GM19455 (cell line): Measurements from ENCODE around the gene MPDU1.
A peak's percentile ranks its signal among the peaks of the same experiment; 100 is the strongest.

Source experiments
- ATAC-seq: cut with Tn5 transposase; IDR thresholded peaks from one replicate; pipeline ENCODE4 v1.9.1; 2021; ENCODE audit not compliant: unreplicated experiment

MPDU1 gene

DNA sequence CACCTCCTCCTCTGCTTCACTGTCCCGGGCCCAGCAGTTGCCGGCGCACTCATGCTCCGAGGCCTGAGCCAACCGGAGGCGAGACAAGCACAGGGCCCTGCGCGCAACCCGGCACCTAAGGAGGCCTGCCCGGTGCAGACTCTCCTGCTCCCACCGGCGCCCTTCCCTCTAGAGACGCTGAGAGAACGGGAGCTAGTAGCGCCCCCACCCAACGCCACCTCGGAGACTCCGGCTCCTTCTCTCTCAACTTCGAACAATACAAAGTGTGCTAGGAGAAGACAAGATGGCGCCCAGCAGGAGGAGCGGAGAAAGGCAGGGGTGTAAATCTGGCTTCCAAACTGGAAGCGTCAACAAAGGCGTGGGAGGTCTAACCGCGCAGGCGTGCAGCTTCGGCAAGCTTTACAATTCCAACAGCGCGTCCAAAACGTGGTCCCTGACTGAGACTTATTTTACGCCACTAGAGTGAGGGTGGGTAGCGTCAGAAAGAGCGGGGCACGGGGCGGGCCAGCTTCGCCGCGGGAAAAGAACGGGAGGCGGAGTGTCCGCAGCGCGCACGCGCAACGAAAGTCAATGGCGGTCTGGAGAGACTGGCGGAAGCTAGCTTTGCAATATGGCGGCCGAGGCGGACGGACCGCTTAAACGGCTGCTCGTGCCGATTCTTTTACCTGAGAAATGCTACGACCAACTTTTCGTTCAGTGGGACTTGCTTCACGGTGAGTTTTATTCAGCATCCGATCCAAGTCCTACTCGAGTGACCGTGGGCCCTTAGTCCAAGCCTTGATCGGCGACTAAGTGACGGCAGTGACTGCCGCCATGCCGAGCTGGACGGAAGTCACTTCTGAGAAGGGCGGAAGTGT, at the start of gene MPDU1:
MPDU1 (plus strand) TSS at position 600 of the 857 bp plus-strand sequence; CDS start at position 611, 11 bp downstream.
- ATAC-seq, result peak; percentile 75

DNA sequence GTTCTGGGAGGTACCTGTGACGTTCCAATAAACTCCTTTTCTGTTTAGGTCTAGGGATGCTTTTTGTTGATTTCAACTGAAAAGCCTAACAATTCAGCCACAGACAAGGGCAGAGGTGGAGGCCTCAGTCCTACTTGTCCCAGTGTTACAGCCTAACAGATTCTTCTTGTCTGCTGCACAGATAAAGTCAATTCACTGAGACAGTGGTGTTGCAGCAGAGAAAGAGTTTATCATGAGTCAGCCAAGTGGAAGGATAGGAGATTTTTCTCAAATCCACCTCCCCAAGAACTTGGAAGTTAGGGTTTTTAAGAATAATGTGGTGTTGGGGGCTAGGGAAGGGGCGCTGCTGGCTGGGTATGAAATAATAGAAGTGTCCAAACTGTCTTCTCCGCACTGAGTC, 45.6 kb upstream of the MPDU1 start:
- ATAC-seq, result no peak

DNA sequence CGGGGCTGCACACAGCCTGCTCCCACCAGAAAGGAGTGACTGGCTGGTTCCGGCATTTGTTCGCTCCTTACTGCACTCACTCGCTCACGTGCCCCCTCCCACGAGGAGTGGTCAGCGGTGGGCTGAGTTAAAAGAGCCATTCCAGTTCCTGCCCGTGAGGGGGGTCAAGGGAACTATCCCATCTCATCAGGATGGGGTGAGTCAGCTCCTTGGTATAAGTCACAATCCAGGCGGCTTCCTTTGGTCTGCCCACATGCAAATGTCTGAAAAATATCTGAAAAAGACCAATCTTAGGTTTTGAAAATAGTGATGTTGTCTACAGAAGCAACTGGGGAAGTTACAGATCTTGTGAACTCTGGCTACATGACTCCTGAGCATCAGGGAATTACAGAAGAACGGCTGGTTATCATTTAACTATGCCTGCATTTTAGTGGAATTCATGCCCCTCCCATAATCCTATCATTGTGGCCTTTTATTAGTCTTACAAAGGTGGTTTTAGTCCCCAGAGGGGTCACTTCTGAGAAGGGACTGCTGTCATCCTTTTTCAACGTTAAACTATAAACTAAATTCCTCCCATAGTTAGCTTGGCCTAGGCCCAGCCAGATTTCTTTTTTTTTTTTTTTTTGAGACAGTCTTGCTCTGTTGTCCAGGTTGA, 44.6 kb upstream of the MPDU1 start:
- ATAC-seq, result no peak

DNA sequence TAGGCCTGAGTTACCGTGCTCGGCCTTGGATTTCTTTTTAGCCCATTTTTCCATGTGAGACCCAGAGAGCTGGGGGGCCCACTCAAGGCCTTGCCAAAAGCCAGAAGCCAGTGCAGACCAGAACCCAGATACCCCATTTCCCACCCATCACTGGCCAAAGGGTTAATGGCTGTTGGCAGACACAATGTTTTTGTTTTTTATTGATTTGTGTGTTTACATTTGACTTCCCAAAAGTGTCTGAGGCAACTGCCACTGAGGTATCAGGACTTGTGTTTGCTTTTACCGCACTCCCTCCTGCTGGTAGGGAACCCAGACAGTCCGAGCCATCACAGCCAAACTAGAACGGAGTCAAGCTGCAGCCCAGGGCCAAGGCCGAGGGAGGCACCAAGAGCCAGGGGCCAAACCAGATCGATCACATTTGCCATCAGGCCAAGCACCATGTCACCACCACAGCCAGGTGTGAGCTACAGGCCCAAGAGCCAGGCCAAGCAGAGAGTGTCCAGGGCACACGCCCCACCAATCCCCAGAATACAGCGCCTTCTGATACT, 42.5 kb upstream of the MPDU1 start:
- ATAC-seq, result no peak

DNA sequence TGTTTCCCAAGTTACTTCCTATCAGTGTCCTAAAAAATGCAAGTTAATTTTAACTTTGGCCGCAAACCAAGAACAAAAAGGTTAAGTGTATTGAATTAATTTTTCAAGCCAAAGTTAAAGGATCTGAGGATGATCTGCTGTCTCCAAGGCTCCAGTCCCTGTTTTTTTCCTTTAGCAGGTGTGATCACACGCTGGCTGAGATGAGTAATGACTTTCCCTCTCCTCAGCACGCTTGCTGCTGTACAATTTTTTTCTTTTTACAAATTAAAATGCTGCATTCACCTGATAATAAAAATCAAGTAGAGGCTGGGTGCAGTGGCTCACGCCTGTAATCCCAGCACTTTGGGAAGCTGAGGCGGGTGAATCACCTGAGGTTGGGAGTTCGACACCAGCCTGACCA, 38.7 kb upstream of the MPDU1 start:
- ATAC-seq, result no peak

DNA sequence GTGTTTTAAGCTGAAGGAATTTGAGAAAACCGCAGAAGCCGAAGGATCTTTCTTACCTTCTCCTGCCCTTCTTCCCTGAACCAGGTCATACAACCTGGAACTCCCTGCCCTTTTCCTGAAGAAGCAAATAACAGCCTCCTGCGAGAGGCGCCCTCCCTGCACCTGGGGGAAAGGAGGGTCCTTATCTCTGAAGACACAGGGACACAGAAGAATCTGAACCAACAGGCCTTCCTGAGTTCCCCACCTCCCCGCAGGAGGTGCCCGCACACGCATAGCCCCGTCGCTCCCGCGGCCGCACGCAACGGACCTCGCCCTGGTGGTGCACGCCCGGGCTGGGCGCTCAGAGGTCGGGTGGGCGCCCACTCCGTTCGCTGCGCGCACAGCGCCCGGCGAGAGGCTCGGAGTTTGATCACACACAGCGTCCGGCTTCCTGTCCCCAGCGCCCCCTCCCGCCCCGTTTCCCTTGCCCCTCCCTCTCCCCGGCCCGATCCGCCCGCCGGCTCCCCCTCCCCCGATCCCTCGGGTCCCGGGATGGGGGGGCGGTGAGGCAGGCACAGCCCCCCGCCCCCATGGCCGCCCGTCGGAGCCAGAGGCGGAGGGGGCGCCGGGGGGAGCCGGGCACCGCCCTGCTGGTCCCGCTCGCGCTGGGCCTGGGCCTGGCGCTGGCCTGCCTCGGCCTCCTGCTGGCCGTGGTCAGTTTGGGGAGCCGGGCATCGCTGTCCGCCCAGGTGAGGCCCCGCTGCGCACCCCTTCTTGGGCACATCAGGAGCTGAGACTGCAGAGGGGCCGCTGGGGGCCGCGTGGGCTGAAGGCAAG, 34.9 kb upstream of the MPDU1 start, which contains the start of gene TNFSF12:
TNFSF12 (plus strand) TSS at position 474 of the 816 bp plus-strand sequence; CDS start at position 570, 96 bp downstream.
- ATAC-seq, result no peak

DNA sequence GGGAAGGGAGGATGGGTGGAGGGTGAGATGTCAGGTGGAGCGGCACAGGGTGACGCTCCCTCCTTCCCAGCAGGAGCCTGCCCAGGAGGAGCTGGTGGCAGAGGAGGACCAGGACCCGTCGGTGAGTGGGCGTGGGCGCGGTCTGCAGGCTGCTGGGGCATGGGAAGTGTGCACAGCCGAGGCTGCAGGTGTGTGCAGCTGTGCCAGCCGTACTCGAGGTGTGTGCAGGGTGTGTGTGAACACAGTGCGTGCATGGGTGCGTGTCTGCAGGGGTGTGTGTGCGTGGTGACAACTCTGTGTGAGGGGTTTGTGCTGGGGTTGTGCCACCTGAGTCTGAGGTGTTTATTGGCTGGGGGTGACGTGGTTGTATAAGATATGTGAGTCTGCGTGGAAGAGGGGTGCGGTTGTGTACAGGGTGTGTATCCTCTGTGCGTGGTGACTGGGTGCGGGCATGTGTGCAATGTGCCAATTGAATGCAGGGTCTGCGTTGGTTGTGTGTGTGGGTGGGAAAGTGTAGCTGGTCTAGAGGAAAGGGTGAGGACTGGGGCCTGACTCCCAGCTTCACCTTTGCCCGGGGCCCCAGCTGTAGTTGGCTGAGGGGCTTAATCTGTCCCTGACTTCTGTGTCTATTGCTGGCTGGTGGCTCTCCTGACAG, 34.1 kb upstream of the MPDU1 start:
- ATAC-seq, result no peak

DNA sequence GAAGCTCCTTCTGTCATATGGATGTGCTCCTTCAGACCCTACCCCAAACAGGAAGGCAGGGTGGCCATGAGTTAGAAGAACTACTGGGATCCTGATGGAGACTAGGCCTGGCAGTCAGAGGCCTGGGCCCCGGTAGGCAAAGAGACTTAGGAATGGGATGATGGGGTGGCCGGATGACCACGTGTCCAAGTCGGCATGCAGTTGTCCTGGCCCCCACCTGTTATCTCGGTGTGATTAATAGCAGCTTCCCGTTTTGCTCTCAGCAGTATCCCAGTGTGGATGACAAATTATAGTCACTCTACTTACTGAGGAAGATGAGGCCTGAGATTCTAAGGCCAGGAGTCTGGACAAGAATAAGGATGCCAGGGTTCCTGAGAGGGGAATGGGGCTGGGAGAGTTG, 33.3 kb upstream of the MPDU1 start:
- ATAC-seq, result no peak

DNA sequence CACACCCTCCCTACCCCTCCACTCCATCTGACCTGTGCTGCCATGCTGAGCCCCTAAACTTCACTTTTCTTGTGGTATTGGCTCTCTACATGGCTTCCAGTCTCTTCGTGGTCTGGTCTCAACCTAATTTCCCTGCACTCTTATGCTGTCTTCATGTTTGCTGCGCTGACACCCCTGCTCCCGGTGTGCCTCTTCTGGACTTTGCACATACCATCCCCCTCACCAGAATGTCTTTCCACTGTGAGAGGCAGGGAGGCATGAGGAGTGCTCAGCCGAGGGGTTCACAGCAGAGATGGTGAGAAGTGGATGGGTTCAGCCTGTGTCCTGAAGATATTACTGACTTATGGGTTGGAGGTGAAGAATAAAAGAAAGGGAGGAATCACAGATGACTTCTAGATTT, 32.3 kb upstream of the MPDU1 start:
- ATAC-seq, result no peak

DNA sequence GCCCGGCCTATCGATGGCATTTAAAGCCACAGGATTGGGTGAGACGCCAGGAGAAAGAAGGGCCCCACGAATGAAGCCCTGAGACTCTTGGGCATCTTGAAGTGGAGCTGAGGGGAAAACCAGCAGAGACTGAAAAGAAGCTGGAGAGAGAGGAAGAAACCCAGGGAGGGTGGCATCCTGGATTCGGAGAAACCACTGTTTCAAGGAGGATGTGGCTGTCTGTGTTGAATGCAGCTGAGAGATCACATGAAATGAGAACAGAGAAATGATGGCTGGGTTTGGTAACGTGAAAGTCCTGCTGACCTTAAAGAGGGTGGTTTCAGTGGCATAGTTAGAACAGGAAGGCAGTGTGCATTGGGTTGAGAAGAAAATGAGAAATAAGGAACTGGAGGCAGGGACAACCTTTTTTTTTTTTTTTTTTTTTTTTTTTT, 31.0 kb upstream of the MPDU1 start:
- no peak for ATAC-seq

DNA sequence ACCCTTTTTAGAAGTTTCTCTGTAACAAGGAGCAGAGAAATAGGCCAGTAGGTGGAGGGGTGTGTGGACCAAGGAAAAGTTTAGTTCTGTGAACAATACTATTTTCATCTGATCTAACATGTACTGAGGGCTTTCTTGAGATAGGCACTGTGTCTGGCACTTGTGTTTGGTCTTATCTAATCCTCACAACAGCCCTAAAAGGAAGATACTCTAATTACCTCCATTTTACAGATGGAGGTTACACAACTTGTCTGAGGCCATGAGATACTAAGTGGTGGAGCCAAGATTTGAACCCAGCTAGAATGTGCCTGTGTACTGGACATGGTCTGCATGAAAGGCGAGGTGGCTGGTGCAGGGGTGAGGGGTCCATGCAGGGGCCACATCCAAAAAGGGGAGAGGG, 30.3 kb upstream of the MPDU1 start:
- no peak for ATAC-seq

DNA sequence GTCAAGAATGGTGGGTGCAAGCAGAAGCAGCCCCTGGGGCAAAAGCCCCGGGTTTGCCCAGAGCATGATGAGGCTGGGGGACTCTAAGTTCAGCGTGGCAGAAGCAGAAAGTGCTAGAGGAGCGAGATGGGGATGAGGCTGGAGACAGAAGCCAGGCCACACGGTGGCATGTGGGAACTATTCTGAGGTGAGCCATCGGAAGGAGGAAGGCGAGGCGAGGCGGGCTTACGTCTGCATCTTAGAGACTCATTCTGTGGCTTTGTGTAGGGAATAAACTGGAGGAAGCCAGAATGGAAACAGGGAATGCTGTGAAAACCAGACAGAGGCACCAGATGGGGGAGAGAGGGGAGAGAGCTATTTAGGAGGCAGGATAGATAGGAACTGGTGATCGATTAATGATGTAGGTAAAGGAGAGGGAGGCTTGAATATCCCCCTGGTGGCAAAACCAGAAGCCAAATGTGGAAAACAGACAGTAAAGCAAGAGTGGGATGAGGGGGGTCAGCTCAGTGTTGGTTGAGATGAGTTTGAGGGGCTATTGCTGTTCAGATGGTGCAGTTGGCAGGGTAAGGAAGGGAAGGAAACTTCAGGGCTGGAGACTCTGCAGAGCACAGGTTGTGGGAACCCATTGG, 28.2 kb upstream of the MPDU1 start:
- ATAC-seq, result no peak

DNA sequence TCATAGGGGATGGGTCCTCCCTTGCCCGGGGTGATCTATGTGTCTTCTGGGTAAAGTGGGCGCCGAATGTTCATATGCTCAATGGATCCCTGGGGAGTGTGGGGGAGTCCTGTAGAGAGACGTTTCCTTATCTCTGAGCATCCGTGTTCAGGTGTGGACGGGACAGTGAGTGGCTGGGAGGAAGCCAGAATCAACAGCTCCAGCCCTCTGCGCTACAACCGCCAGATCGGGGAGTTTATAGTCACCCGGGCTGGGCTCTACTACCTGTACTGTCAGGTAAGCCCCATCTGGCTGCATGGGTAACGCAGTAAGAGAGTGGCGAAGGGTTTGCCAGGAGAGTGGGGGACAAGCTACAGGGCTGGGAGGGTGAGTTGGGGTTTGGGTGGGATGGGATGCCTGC, 27.0 kb upstream of the MPDU1 start:
- no peak for ATAC-seq

DNA sequence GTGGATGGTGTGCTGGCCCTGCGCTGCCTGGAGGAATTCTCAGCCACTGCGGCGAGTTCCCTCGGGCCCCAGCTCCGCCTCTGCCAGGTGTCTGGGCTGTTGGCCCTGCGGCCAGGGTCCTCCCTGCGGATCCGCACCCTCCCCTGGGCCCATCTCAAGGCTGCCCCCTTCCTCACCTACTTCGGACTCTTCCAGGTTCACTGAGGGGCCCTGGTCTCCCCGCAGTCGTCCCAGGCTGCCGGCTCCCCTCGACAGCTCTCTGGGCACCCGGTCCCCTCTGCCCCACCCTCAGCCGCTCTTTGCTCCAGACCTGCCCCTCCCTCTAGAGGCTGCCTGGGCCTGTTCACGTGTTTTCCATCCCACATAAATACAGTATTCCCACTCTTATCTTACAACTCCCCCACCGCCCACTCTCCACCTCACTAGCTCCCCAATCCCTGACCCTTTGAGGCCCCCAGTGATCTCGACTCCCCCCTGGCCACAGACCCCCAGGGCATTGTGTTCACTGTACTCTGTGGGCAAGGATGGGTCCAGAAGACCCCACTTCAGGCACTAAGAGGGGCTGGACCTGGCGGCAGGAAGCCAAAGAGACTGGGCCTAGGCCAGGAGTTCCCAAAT, 26.4 kb upstream of the MPDU1 start:
- ATAC-seq, result no peak

DNA sequence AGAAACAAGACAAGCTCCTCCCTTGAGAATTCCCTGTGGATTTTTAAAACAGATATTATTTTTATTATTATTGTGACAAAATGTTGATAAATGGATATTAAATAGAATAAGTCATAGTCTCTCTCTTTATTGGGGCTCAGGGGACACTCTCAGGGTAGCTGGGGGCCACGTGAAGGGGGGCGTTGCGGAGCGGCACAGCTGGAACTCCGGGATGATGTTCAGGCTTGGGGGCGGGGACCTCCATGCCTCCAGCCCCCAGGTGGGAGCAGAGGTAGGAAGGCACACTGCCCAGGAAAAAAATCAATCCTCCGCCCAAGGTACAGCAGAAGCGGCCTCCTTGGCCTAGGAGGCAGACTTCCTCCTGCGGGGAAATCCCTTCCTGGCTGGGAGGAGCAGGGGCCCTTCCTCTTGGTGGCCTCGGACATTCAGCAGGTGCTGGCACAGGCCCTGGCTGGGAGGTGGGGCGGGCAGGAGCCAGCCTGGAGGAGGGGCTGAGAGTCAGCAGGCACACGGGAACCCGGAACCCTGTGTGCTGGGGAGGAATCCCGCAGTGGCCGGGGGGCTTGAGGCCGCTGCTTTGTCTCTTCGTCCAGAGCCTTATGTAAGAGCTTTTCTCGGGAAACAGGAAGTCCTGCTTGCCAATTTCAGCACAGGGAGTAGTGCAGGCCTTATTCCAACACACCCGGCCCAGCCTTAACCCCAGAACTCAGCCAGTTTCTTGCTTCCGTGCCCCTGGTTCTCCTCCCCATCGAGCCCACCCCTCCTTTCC, 25.7 kb upstream of the MPDU1 start:
- ATAC-seq, result no peak

DNA sequence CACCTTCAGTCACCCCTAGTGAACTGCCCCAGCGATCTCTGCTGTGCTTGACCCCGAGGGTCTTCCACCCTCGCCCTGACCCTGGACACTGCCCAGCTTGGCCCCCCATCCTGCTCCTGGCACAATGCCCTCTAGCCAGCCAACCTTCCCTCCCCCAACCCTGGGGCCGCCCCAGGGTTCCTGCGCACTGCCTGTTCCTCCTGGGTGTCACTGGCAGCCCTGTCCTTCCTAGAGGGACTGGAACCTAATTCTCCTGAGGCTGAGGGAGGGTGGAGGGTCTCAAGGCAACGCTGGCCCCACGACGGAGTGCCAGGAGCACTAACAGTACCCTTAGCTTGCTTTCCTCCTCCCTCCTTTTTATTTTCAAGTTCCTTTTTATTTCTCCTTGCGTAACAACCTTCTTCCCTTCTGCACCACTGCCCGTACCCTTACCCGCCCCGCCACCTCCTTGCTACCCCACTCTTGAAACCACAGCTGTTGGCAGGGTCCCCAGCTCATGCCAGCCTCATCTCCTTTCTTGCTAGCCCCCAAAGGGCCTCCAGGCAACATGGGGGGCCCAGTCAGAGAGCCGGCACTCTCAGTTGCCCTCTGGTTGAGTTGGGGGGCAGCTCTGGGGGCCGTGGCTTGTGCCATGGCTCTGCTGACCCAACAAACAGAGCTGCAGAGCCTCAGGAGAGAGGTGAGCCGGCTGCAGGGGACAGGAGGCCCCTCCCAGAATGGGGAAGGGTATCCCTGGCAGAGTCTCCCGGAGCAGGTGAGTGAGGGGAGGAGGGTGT, 24.9 kb upstream of the MPDU1 start, which contains the start of gene TNFSF13:
TNFSF13 (plus strand) TSS at position 207 of the 776 bp plus-strand sequence; CDS start at position 497, 290 bp downstream.
- ATAC-seq, result no peak

DNA sequence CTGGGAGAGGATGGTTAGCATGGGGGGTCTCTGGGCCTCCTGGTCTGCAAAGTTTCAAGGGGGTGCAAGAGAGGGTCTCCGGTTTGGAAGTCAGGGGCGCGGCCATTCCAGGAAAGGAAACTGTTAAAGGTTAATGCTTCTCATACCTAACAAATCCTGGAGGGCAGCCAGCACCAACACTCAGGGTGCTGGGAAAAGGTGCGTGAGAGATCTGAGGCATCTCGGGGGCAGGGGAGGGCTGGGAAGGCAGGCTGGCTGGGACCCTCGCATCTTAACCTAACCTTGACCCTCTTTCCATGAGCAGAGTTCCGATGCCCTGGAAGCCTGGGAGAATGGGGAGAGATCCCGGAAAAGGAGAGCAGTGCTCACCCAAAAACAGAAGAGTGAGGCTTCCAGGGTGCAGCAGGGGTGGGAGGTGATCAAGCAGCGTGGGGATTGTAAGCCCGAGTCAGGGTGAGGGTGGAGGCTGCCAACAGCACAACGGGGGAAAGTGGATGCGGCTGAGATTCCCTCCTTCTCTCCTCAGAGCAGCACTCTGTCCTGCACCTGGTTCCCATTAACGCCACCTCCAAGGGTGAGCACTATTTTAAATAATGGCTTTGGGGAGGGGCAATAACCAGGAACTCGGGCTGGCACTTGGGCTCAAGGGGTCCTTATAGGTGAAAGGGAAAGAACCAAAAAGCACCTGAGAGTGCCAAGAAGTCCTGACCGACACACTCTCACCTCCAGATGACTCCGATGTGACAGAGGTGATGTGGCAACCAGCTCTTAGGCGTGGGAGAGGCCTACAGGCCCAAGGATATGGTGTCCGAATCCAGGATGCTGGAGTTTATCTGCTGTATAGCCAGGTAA, 24.1 kb upstream of the MPDU1 start:
- no peak for ATAC-seq
